Measurements from ENCODE around the gene ADIPOR1.

The ADIPOR1 gene

GRCh38 chr1:202968895-202969295 lies 10.8 kb upstream of the ADIPOR1 start:
- ATAC-seq (peak; percentile 73), DNase-seq (peak; percentile 27)

DNA sequence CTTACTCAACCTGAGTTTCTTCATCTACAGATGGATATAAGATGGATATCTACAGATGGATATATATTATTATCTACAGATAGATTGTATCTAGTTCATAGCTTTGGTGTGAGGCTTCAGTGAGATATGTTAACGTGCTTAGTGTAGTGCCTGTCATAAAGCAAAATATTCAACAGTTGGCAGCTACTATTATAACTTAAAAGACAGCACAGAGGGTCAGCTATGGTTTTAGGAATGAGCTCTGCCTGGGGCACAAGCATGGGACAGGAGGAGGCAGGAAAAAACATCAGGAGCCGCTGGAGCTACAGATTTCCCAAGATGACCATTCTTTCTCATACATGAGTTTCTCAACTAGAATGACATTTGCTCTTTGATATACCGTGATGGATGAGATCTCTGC lies 10.2 kb upstream of the ADIPOR1 start:
- ATAC-seq (no peak), DNase-seq (no peak)

DNA sequence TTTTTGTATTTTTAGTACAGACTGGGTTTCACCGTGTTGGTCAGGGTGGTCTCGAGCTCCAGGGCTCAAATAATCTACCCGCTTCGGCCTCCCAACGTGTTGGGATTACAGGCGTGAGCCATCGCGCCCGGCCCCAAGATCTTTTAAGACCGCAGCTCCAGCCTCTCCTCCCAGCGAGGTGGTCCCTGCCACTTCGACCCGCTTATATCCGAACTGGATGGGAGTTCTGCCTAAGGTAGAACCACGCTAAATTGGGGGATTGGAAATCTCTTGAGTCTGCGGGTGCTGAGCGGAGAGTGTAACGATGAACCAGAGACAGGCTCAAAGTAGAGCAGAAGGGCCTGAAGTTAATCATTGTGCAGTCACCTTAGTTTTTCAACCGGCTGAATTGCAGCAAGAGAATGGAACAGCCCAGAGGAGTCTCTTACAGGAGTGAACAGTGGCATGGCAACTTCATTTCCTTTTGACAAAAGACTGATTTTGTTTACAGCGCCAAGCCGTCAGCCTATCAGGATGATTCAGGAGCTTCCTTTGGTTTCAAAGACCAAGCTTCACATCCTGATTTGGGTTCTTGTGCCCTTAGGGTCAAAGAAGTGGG lies 9.7 kb upstream of the ADIPOR1 start:
- peak; percentile 1 for ATAC-seq

GRCh38 chr1:202966006-202966898 lies 8.1 kb upstream of the ADIPOR1 start:
- no peak for DNase-seq
- no peak for ATAC-seq

More for the DNA sequence above, 9.7 kb upstream of the ADIPOR1 start:
- no peak for DNase-seq

DNA sequence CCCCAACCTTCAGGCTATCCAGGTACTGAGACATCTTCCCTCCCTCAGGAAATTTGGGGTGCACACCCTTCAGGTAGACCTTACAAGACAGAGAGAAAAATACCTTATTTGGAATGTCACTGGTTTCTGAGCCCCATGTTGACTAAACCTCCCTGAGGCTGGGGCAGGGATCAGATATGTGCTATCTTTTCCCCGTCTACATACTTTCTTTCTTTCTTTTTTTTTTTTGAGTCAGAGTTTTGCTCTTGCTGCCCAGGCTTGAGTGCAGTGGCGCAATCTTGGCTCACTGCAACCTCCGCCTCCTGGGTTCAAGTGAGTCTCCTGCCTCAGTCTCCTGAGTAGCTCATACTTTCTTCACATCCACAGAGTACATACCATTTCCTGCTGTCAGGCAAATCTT lies 7.3 kb upstream of the ADIPOR1 start:
- no peak for ATAC-seq
- DNase-seq = no peak

DNA sequence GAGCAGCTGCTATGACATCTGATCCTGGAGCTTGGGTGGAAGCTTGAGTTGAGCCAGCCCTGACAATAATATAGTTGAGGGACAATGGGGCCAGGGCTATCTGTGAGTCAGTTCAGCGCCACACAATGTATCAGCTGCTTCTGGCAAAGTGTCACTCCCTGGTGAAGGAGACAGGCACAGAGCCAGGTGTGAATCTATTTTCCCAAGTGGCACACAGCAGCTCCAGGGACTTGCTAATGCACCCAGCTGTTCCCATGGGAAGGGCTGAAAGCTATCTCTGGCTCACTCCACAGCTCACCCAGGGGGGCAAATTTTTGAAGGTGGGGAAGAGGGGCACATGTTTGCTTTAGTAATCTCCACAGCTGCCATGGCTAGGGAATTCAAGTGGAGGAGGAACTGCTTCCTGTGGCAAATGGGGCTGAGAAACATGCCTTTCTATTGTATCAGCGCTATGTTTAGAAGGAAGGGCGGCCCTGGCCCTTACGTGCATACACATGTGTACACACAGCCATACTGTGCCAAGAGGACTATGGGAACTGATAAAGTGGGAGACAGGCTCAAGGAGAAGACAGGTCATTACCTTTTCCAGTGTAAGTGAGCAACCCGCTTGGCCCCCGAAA lies 6.8 kb upstream of the ADIPOR1 start:
- DNase-seq (no peak), ATAC-seq (no peak)

DNA sequence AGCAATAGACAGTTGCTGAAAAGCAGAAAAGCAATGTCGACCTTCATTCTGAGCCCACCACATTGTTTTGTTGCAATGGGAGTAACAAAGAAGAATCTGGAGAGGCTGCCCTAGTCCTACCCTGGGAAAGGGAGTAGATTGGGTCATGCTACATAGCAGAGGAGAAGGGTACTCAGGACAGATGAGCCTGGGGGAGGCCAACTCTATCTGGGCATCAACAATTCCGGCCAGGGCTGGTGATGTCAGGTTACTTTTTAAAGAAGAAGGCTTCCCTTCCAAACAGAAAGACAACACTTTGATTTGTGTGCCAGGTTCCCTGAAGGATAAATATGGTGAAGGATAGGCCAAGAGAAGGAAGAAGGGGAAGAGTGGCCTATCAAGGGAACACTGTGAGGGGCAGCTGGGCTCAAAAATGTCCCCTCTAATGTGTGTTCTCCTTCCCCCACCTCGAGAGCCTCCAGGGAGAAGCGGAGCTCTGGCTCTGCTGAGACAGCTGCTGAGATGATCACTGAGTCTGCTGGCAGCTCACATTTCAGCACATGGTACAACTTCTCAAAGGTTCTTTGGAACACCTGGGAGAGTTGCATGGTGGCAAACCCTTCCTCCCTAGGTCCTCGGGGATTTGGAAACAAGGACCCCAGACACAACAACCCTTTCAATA lies 3.2 kb upstream of the ADIPOR1 start:
- no peak for ATAC-seq
- DNase-seq = no peak

GRCh38 chr1:202959276-202959620 lies 1.1 kb upstream of the ADIPOR1 start:
- DNase-seq = no peak

DNA sequence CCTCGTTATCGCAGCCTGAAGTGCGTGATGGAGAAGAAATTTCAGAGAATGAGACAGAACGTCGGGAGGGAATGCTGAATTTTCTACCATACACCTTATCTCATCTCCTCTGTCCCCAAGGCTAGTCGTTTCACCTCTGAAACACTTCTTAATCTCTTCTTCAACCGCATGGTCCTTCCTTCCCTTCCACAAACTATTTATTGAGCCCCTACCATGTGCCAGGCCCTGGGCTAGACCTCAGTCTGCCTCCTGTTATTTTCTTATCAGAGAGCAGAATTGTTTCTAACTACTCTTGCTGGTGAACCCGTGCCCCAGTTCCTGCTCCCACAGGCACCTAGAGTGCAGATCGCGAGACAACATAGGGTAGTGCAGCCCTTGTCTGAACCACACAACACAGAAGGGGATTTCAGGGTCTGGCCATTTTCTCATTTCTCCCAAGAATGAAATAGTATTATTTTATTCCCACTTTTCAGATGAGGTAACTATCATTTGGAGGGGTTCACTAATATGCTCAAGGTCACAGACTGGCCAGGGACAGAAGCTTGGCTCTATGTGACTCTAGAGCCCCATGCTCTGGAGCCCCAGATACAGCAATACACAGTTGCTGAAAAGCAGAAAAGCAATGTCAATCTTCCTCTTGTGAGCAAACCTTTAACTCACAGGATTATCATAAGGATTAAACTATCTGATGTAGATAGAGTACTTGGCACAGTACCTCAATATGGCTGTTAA lies 598 bp upstream of the ADIPOR1 start:
- DNase-seq = no peak
- ATAC-seq = no peak

More at GRCh38 chr1:202959276-202959620, 1.1 kb upstream of the ADIPOR1 start:
- no peak for ATAC-seq

DNA sequence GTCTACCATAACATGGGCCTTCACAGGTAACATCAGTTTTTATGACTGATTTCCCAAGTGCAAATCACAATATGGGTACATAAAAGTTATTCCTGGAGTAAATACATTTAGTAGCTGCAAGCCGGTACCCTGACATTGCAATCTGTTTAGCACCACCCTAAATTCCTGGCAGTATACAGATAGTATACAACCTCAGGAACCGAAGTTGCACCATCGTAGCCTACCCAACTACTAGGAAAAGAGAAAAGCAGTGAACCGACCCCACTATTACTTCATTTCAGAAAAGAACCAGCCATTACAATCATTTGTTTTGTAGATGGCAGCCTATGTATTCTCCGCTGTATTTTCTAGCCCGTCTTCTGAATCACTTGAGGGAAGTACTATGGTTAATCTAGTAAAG lies 1.1 kb downstream of the ADIPOR1 start:
- DNase-seq (no peak), ATAC-seq (no peak)

DNA sequence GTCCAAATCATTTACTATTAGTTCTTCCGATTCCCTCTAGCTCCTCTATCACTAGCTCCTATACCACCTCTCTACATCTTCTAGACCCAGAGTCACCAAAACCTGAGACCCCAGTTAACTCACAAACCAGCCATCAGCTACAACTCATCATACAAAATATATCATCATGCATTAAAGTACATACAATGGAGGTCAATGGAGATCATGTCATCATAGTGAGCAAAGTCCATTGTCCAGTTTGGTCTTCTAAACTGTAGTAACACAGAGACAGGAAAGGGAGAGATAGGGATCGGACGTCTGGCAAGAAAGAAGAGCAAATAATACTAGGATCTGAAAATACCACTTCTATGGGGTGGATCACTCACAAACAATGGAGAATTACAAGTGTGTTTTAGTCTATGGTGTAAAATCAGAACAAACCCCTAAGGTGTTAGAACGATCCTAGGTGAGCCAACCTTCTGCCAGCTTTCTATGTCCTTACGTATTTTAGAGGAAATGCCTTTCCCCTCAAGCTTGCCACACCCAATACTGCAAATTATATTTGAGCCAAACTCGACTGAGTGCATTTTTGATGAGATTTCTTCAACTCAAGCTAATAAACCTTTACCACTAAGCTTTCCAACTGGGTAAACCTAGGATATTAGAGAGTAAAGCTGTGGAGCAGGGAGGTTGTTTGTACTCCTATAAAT lies 3.9 kb downstream of the ADIPOR1 start:
- ATAC-seq (no peak), DNase-seq (no peak)

DNA sequence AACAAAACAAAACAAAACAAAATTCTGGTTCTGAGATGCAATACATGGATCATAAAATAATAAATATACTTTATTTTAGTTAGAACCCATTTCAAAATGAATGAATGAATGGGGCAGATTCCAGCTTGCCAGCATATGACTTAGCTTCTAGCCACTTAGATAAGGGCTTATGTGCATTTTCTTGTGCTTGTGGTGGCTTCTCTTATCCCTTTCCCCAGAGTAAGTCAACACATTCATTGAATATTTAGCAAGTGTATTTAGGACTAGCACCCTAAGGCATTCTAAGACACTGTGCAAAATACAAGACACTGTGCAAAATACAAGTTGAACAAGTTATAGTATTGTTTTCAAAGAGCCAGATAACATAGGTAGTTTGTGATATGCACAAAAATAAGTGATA lies 4.7 kb downstream of the ADIPOR1 start:
- no peak for ATAC-seq
- no peak for DNase-seq

DNA sequence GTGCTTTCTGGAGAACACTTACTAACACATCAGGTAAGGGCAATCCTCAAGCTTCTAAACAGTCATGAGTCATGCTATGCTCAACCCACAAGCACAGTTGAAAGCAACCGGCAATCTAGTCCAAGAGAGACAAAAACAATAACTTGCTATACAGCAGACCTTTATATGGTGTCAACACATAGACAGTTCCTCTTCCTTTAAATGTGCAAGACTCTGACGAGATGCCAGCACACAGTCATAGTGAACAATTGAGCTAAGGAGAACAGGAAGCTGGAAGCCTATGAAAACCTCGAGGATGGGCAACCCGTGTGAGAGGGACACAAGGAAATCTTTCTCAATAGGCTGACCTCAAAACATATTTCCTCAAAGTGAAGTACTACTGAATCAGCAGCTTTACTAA lies 5.3 kb downstream of the ADIPOR1 start:
- no peak for DNase-seq
- ATAC-seq = peak; percentile 69

GRCh38 chr1:202952099-202952498 lies 6.0 kb downstream of the ADIPOR1 start:
- DNase-seq (no peak), ATAC-seq (no peak)

GRCh38 chr1:202951437-202951836 lies 6.7 kb downstream of the ADIPOR1 start:
- no peak for ATAC-seq

DNA sequence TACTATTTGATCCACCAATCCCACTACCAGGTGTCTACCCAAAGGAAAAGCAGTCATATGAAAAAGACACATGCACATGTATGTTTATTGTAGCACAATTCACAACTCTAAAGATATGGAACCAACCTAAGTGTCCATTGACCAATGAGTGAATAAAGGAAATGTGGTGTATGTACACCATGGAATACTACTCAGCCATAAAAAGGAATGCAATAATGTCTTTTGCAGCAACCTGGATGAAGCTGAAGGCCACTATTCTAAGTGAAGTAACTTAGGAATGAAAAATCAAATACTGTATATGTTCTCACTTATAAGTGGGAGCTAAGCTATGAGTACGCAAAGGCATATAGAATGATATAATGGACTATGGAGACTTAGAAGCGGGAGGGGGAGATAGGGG lies 12.6 kb downstream of the ADIPOR1 start:
- no peak for DNase-seq

More at GRCh38 chr1:202951437-202951836, 6.7 kb downstream of the ADIPOR1 start:
- no peak for DNase-seq

DNA sequence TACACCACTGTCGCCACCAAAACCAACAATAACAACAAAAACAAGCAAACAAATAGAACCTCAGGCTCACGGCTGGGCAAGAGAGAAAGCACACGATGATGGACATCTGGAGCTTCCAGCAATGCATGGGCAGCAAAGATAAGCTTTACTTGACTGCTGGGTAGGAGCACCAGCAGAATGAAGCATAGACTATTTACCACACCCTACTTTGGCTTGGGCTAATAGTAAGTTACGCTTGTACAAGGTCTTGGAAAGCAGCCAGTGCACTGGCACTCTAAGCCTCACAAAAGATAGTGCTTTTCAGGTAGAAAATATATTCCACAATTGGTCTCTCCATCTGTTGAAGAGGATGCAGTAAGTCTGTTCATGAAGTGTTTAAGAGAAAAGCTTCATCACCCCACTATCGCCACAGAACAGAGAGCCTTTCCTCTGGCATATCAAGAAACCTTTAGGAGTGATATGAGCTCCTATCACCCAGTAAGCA lies 13.6 kb downstream of the ADIPOR1 start:
- DNase-seq = no peak
- no peak for ATAC-seq

More for the DNA sequence above, 12.6 kb downstream of the ADIPOR1 start:
- ATAC-seq = no peak

DNA sequence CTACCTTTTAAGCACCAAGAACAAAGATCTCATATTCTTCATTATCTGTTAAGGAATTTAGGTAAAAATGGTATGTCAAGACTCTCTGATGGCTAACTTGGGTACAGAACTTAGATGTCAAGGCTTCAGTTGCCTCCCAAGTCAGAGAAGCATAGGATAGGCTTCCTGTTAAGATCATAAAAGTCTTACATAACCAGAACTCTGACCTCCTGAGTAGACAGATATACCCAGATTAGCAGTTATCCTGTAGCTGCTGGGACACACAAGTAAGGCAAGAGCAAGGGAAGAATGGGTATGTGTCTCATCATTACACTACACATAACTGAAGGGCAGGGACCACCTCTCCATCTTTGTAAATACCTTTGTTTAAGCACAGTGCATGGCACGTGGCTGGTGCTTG lies 15.7 kb downstream of the ADIPOR1 start:
- DNase-seq (no peak), ATAC-seq (no peak)

DNA sequence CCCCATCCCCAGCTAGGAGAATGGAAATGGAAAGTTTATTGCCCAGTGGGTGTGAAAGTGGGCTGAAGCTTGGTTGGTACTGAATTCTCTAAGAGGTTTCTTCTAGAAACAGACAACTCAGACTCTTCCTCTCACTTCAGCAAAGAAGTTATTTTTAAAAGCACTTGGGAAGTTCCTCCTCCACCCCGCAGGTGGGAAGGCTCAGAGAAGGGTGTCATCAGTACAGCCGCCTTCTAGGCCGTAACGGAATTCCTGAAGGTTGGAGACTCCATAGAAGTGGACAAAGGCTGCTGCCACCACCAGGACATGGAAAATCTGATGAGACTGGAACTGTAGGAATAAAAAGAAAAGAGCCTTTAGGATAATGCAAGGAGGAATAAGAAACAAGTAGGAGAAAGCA lies 16.7 kb downstream of the ADIPOR1 start:
- no peak for ATAC-seq
- no peak for DNase-seq

DNA sequence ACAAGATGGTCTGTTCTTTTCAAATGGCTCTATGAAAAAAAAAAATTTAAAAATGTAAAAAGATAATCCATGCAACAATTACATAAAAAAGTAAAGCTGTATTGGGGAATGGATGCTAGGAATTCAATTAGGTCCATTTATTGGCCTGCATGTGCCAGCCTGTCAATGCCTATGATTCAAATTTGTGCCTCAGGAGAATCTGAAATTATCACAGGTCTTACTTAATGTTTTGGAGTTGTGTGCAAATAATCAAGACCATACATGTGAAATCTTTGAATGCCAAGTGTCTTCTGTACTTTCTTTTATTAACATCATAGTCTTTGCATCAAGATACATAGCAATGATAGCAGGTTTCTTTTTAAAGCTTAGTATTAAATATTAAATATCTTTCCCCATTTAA lies 17.6 kb downstream of the ADIPOR1 start:
- DNase-seq (no peak), ATAC-seq (no peak)

DNA sequence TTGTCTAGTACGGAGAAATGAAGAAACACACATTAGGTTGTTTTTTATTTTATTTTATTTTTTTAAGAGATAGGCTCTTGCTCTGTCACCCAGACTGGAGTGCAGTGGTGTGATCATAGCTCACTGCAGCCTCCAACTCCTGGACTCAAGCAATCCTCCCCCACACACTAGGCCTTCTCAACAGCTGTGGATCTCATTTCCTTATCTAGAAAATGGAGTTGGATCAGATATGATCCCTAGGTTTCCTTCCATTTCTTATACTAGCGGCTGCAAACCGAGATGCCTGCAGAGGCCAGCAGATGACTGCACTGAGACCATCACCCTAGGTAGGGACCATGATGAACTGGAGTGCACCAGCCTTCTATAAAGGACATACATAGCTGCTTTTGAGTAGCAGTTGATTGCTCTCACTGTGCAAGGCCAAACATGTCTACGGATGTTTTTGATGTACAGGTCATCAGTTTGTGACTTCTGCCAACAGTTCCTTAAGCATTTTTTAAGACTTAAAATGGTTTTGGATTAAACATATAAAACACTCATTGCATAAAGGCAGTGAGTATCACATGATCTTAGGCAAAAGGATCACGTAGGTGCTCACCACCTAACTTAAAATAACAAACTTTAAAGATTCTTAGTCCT lies 19.7 kb downstream of the ADIPOR1 start:
- ATAC-seq (no peak), DNase-seq (no peak)
